DND-41 (cell line): ENCODE results near the gene H1-8.

Experiments used
- EZH2 ChIP-seq: IDR thresholded peaks from 3 replicates; pipeline ENCODE4 v1.6.1; 2012; ENCODE audit warnings: borderline replicate concordance, low read depth, mild to moderate bottlenecking, moderate library complexity, low read length, inconsistent platforms; ENCODE audit not compliant: severe bottlenecking
- TF ChIP-seq, protein P1 (sequence below): IDR thresholded peaks from 2 replicates; pipeline ENCODE4 v1.5.1; 2012; ENCODE audit warnings: borderline replicate concordance, low read length, moderate library complexity, mild to moderate bottlenecking; ENCODE audit not compliant: poor library complexity, severe bottlenecking; ENCODE audit errors: extremely low read depth

DNA sequence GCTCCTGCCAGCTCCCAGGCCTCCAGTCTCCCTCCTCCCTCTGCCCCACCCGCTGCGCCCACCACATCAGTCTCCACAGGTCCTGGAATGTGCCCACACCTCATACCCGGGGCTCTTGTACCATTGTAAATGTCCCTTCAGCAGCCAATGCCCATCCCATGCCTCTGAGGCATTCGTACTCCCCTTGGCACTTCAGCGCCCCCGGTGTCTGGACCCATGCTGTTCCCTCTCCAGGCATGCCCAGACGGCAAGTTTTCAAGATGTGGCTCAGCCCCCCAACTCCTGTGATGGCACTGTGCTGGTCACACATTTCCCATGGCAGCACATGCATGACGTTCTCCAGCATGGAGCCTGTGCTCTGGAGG lies 50.2 kb downstream of the H1-8 start:
- TF ChIP-seq, protein P1, sequence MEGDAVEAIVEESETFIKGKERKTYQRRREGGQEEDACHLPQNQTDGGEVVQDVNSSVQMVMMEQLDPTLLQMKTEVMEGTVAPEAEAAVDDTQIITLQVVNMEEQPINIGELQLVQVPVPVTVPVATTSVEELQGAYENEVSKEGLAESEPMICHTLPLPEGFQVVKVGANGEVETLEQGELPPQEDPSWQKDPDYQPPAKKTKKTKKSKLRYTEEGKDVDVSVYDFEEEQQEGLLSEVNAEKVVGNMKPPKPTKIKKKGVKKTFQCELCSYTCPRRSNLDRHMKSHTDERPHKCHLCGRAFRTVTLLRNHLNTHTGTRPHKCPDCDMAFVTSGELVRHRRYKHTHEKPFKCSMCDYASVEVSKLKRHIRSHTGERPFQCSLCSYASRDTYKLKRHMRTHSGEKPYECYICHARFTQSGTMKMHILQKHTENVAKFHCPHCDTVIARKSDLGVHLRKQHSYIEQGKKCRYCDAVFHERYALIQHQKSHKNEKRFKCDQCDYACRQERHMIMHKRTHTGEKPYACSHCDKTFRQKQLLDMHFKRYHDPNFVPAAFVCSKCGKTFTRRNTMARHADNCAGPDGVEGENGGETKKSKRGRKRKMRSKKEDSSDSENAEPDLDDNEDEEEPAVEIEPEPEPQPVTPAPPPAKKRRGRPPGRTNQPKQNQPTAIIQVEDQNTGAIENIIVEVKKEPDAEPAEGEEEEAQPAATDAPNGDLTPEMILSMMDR: peak; percentile 64
- no peak for TF ChIP-seq EZH2
